Amygdala (tissue), 56 donors: ENCODE data around the gene BRF1.
A peak's percentile ranks its signal among the peaks of the same experiment; 100 is the strongest.

Experiments
- DNase-seq, 56 donors: peaks; one replicate each; lab custom pipeline; 2025; lab: John Stamatoyannopoulos, UW

The BRF1 gene

DNA sequence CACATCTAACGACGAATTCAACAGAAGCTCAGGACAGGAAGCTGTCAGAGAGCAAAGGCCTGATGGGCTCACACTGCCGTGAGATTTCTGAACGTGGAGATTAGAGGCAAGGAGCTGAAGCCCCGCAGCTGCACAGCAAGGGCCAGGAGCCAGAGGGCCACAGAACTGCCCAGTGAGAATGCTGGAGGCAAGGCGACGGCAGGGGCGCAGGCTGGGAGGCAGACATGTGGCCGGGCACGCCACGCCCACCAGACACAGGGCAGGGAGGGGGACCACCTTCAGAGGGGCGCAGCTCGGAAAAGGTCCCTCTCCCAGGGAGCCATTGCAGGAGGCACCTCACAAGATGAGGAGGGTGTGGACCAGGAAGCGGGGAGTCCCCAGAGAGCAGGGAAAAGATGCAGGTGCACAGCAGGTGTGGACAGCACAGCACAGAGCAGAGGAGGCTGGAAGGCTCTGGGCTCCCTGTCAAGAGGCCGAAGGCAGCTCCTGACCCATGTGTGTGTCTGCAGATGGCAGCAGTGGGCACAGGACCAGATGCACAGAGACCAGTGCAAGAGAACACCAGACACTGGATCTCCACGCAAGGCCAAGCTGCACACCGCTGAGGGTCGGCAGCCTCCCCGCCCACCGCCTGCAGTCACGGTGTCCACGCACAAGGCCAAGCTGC lies 29.4 kb downstream of the BRF1 start:
- DNase-seq = peak in 5 of 56 donors; percentile 12 to 43 (median 23)

DNA sequence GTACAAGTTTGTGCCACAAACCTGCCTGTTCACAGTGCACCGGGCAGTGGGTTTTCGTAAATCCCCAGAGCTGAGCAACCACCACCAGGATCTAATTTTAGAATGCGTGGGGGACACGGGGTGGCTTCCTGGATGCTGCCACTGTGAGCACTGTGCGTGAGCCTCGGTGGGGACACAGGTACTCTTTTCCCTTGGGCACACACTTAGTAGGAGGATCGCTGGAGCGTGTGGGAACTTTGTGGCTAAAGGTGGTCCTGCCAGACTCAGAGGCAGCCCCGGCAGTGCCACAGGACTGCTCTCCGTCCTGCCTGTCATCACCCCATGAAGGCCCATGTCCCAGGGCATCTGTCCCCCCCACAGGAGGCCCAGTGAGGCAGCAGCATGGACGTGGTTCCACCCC lies 31.4 kb downstream of the BRF1 start:
- no peak for DNase-seq

DNA sequence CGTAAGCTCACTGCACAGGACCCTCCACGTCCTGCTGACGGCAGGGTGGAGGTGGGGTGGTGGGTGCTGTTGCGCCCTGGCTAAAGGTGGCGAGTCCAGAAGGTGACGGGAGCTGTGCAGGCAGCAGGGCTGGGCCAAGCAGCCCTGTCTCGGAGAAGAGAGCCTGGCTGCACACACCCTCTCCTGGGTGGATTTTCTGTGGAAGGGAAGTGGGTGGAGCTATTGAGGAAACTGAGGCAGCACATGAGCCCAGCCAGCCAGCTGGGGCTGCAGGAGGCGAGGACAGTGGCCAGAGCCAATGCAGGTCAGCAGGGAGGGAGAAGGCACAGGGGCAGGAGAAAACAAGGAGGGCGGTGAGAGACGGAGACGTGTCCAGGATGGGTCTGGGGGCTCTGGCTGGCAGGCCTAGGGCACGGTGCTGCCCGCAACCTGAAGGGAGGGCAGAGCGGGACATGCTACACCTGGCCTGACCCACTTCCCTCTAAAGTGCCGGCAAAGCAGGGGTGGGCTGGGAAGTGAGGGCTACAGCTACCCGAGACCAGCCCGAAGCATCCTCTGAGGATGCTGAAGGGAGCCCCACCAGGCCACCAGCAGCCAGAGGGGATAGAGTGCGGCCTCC lies 32.0 kb downstream of the BRF1 start:
- DNase-seq = no peak

DNA sequence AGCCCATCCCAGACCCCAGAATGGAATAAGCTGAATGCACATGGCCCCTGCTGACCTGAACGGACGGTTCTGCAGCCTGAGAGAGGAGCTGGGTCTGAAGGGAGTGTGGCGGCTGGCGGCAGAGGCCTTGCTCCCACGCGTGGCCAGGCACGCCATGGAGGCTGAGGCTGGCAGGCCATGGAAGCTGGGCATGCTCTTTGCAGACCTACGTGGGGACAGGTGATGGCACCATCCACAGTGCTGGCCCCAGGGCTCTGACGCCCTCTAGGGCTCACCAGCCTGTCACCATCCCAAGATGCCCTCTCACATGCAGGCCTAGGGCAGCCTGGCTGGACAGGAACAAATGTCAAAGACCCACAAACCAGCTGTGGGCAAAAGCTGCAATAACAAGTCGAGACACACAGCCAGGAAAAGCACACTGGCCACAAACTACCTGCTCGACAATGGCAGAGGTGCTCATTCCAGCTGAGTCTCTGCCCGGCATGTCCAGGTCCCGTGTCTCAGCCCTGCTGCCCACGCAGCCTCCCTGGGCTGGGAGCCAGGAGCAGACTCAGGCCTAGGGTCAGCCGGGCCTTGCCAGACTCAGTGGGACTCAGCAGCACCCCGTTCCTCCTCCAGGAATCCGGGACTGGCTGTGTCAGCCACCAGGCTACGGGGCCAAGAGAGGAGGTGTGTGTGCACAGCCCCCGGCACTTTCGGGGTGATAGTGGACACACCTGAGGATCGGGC lies 32.8 kb downstream of the BRF1 start:
- DNase-seq = peak in 1 of 56 donors; percentile 24

DNA sequence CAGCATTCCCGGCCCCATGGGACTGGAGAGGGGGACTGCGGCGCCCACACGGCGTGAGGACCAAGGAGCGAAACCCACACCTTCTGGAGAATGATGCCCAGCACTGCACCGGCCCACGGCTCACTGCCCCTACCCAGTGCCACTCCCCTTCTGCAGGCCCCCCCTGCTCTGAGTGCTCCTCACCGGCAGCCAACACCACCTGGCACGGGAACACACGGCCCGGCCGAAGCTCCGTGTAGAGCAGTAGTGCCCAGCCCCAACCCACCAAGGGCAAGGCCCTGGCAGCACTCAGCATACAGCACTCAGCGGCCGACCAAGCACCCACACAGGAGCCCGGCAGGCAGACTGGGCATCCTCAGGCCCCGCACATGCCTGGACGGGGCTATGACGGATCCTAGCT lies 39.0 kb downstream of the BRF1 start:
- no peak for DNase-seq

DNA sequence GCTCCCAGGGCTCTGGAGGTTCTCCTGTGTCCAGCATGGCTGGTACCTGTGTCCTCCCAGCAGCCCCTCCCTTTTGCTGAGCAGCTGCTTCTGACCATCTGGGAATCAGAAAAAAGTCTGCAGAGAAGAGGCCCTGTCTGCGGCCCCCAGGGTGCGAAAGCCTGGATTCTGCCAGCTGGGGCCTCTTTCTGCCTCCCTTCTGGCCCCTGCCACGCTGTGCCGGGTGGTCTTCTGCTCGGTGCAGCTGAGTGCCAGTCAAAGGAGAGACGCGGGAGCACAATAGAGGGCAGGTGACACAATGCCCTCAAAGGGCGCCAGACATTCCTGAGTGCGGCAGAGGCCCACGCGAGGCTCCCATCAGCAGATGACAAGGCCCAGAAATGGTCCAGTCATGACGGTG lies 39.8 kb downstream of the BRF1 start:
- no peak for DNase-seq

DNA sequence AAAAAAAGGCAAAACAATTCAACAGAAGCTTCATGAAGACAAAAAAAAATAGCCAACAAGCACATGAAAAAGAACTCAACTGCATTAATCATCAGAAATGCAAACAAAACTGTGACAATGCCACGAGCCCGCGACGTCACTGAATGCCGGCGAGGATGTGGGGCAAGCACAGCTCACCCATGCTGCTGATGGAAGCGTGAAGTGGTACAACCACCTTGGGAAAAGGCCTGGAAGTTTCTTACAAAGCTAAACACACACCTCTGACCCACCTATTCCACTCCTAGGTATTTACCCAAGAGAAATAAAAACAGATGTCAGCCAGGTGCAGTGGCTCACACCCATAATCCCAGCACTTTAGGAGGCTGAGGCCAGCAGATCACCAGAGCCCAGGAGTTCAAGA lies 42.0 kb downstream of the BRF1 start:
- DNase-seq = no peak

DNA sequence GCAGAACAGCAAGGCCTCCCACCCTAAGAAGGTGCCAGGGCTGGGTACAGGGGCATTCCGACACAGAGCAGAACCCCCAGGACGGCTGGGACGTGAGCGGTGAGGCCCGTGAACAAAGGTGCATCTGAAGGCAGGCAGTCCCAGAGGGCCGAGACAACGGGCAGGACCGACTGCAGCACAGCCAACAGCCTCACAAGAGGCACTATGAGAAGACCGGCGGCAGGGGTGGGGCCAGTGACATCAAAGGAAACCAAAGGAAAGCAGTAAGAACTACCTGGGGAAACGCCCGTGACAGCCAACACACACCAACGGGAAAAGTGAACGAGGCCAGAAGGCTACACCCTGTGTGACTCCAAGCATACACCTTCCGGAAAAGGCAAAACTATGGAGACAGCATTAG lies 43.3 kb downstream of the BRF1 start:
- no peak for DNase-seq

DNA sequence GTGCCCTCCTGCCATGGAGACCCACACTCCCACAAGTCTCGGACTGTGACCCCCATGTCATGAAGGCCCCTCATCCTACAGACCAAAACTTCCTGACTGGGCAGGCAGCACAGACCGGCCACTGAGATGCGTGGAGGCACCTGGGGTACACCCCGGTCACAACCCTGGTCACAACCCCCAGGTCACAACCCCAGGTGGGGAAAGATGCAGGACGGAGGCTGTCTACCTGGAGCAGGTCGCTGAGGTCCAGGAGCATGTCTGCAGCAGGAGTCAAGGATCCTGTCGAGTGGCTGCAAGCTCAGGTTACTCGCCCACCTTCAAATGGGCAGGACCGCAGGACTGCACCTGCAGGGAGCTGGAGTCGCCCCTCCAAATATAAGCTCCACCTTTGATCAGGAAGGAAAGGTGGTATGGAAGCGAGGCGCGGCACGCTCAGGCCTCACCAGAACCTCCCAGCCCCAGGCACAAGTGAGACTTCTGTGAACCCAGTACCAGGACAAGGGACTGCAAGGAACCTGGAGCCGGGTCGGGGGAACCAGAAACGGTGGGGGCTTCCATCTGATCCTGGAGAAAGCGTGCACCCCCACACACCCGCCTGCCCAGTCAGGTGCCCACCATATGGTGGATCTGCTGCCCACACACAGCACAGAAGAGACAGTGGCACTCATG lies 44.4 kb downstream of the BRF1 start:
- no peak for DNase-seq

DNA sequence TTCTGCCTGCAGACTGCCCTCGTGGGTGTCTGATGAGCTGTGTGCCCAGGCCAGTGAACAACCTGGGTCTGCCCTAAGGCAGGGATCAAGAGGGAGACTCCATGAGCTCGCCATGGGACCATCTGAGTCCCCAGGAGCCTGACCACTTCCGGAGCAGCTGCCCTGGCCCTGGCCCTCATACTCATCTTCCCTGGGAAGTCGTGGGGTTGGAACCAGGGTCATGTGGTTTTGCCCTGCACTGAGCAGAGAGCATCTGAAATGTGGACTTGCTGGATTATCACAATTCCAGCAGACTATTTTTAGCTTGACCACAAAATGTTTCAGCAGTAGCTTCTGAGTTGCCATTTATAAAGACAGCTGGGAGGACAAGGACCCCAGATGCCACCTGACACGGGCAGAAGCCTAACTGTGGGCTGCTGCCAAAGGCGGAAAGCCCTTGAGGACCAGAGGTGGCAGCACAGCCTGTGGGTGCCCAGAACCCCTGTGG lies 45.7 kb downstream of the BRF1 start:
- DNase-seq = no peak

DNA sequence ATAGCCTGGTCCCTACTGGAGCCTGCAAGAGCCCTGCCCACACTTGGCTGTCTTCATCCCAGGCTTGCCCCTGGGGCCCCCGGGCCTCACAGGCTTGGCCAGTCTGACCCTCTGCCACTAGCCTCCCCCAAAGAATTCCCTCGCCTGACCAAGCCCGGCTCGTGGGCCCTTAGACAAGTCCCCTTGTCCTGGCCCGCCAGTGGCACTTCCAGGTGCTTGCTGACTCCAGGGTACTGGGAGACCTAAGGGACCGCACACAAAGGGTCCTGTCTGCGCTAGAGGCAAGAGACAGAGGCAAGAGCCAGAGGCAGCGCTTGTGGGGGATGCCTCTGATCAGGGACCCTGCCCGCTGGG lies 47.5 kb downstream of the BRF1 start:
- no peak for DNase-seq

DNA sequence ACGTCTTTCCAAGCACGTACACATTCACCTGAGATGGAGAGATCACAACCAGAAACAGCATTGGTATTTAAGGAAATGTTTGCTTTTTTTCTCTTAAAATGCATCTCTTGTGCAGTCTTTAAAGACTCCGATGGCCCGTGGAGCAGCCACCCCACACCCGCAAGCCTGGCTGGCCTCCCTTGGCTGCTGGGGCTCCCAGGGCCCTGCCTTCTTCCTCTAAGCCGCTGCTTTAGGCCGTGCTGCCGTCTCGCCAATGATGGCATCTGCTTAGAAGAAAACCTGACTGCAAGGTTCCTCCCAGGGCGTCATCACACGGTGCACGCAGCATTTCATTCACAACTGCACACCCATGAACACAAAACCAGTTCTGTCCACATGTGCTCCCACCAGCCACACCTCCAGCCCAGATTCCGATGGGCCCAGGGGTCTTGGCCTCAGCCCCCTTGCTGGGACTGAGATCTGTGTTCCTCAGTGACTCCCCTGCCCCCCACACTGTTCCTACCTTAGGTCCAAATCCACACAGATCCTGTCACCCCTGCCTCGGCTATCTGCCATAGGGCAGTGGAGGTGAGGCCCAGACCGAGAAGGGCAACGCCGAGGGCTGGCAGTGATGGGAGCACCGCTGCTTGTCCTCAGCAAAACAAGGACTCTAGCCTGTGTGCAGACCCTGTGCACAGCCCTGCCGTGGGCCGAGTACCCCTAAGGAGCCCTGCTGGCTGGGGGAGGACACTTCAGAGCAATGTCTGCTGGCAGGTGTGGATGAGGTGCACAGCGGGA lies 48.1 kb downstream of the BRF1 start:
- DNase-seq = no peak

DNA sequence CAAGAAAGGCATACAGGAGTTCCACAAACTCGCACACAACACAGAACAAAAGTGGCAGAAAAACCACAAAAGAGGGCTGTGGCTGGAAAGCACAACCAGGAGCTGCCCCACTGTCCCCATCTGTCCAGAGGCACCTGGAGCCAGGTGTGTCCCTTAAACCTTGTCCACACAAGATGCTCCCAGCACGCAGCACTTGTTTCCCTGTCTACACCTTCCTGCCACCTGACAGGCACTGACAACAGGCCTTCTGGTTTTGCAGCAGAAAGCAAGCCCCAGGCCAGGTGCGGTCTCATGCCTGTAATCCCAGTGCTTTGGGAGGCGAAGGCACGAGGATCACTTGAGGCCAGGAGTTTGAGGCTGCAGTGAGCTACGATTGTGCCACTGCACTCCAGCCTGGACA lies 48.9 kb downstream of the BRF1 start:
- DNase-seq = no peak

DNA sequence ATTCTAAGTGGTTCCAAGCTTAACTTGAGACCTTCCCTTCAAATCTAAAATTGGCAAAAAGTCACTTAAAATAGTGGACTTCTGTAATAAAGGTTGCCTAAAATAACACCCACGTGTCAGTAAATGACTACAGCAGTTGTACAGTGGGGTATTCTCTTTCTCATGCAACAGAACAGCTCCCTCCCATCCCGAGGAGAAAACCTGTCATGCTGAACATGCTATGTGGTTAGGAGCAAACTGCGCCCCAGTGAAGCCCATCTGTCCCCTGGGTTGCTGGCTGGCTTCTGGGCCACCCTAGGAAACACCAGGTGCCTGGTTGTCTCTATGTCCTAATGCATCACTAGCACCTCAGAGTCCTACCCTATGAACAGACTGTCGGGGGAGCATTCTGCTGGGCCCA lies 49.8 kb downstream of the BRF1 start:
- no peak for DNase-seq

DNA sequence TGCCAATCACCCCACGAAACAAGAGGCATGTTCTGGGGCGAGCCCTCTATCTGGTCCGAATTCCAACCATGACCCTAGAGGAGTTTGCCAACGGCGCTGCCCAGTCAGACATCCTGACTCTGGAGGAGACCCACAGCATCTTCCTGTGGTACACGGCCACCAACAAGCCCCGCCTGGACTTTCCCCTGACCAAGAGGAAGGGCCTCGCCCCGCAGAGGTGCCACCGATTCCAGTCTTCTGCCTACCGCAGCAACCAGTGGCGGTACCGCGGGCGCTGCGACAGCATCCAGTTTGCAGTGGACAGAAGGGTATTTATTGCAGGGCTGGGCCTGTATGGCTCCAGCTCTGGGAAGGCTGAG lies 50.8 kb downstream of the BRF1 start:
- DNase-seq = no peak

DNA sequence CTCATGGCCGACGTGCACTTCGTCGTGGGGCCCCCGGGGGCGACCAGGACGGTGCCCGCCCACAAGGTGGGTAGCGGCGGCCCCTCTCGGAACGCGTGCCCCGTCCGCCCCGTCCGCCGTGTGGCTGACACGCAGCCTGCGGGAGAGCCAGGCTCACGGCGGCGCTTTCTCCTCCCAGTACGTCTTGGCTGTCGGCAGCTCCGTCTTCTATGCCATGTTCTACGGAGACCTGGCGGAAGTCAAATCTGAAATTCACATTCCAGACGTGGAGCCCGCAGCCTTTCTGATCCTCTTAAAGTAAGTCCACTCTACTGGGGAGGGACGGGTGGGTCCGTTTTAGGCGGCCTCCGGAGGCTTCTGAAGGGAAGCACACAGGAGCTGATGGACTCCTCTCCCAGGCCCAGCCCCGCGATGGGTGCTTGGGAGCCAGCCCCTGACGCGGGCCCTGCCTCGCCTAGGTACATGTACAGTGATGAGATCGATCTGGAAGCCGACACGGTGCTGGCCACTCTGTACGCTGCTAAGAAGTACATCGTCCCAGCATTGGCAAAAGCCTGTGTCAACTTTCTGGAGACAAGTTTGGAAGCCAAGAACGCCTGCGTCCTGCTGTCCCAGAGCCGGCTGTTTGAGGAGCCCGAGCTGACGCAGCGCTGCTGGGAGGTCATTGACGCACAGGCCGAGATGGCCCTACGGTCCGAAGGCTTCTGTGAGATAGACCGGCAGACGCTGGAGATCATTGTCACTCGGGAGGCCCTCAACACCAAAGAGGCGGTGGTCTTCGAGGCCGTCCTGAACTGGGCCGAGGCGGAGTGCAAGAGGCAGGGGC lies 51.4 kb downstream of the BRF1 start:
- DNase-seq = peak in 2 of 56 donors; percentile 19 to 44

DNA sequence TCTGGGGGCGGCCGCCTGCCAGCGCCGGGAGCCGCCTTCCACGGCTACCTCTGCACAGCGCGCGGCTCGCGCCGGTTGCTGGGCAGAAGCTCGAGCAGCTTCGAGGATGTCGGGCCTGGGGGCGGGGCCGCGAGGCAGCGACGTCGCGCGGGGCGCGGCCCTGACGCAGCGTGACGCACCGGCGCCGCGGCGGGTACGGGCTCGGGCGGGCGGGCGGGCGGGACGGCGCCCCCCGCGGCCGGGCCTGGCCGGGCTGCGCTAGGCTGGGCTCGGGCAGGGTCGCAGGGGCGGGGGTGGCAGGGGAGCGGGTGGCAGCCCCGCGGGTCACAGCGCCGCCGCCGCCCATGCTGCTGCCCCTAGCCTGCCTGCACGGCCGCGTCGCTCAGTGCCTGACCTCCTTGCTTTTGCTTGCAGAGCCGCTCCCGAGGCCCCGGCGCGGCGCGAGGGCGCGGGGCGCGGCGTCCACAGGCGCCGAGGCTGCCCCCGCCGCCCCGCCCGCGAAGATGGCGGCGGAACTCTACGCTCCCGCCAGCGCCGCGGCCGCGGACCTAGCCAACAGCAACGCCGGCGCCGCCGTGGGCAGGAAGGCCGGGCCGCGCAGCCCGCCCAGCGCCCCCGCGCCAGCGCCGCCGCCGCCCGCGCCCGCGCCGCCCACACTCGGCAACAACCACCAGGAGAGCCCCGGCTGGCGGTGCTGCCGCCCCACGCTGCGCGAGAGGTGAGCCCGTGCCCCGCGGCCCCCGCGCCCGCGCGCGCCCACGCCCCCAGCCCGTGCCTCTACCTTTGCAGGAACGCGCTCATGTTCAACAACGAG lies 52.2 kb downstream of the BRF1 start, which contains the start of gene BTBD6:
TSS of gene BTBD6 (plus strand) at position 166 of the 814 bp plus-strand sequence. CDS start at position 345, 179 bp downstream.
- peak in 52 of 56 donors; percentile 22 to 89 (median 69) for DNase-seq

DNA sequence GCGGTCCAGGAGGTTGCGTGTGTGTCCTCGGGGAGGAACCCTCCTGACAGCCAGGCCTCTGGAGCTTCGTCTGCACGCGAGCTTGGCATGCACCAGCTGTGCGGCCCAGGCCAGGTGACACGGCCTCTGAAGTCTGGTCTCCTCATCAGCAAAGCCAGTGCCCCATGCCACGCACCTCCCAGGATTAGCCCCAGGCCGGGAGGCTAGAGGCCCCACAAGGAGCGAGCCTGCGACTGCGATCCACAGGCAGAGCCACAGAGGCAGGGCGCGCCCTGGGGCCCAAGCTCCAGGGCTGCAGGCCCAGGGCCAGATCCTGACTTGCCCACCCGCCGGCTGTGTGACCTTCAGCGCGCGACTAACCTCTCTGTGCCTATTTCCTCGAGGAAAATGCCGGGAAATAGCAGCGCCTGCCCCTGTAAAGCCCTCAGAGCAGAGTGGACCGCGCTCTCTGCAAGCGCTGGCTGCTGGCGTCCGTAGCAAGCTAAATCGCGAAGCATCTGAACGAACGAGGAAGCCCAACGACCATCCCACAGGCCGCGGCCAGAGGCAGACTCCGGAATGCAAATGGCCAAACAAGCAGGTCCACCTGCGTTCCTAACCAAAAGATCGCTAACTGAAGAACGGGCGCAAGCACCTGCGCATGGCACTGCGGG lies 53.0 kb downstream of the BRF1 start:
- no peak for DNase-seq
